HEK293 (cell line): Measurements from ENCODE around the gene SF3A1.
A peak's percentile ranks its signal among the peaks of the same experiment; 100 is the strongest.

Experiments
- CTCF ChIP-seq: fragments of 450-650 bp; formaldehyde crosslinking; IDR thresholded peaks from 2 replicates; pipeline ENCODE4 v1.5.1; 2016; ENCODE audit warnings: missing biosample characterization, missing genetic modification characterization
- GLI2 ChIP-seq: fragments of 450-650 bp; formaldehyde crosslinking; IDR thresholded peaks from 2 replicates; pipeline ENCODE4; 2017; ENCODE audit warnings: missing biosample characterization, missing genetic modification characterization, low read depth, borderline replicate concordance
- GLIS1 ChIP-seq: fragments of 450-650 bp; formaldehyde crosslinking; IDR thresholded peaks from 2 replicates; pipeline ENCODE4 v1.5.1; 2016; ENCODE audit warnings: missing biosample characterization, missing genetic modification characterization
- TSHZ1 ChIP-seq: fragments of 450-650 bp; formaldehyde crosslinking; IDR thresholded peaks from 2 replicates; pipeline ENCODE4 v1.5.1; 2016; ENCODE audit warnings: missing biosample characterization, missing genetic modification characterization, borderline replicate concordance
- WT1 ChIP-seq: fragments of 450-650 bp; formaldehyde crosslinking; IDR thresholded peaks from 2 replicates; pipeline ENCODE4 v1.5.1; 2016; ENCODE audit warnings: missing biosample characterization, missing genetic modification characterization
- YY2 ChIP-seq: fragments of 450-650 bp; formaldehyde crosslinking; IDR thresholded peaks from 2 replicates; pipeline ENCODE4 v1.5.1; 2016; ENCODE audit warnings: missing biosample characterization, missing genetic modification characterization
- ZFHX2 ChIP-seq: fragments of 450-650 bp; formaldehyde crosslinking; conservative IDR thresholded peaks from 2 replicates; pipeline ENCODE4 v1.5.1; 2016; ENCODE audit warnings: missing biosample characterization, missing genetic modification characterization
- ZNF132 ChIP-seq: fragments of 450-650 bp; formaldehyde crosslinking; IDR thresholded peaks from 2 replicates; pipeline ENCODE4 v1.5.1; 2017; ENCODE audit warnings: missing biosample characterization, missing genetic modification characterization, borderline replicate concordance
- ZNF146 ChIP-seq: fragments of 450-650 bp; formaldehyde crosslinking; IDR thresholded peaks from 2 replicates; pipeline ENCODE4 v1.5.1; 2016; ENCODE audit warnings: missing biosample characterization, missing genetic modification characterization
- ZNF16 ChIP-seq: fragments of 450-650 bp; formaldehyde crosslinking; IDR thresholded peaks from 2 replicates; pipeline ENCODE4 v1.5.1; 2016; ENCODE audit warnings: low read depth, missing biosample characterization, missing genetic modification characterization
- ZNF239 ChIP-seq: fragments of 450-650 bp; formaldehyde crosslinking; IDR thresholded peaks from 2 replicates; pipeline ENCODE4 v1.5.1; 2016; ENCODE audit warnings: missing biosample characterization, missing genetic modification characterization
- ZNF266 ChIP-seq: fragments of 450-650 bp; formaldehyde crosslinking; IDR thresholded peaks from 2 replicates; pipeline ENCODE4 v1.5.1; 2016; ENCODE audit warnings: missing biosample characterization, missing genetic modification characterization, low read depth
- ZNF280D ChIP-seq: fragments of 450-650 bp; formaldehyde crosslinking; IDR thresholded peaks from 2 replicates; pipeline ENCODE4 v1.5.1; 2016; ENCODE audit warnings: missing biosample characterization, missing genetic modification characterization
- ZNF324 ChIP-seq: fragments of 450-650 bp; formaldehyde crosslinking; IDR thresholded peaks from 2 replicates; pipeline ENCODE4 v1.5.1; 2016; ENCODE audit warnings: missing biosample characterization, missing genetic modification characterization
- ZNF354C ChIP-seq: fragments of 450-650 bp; formaldehyde crosslinking; IDR thresholded peaks from 2 replicates; pipeline ENCODE4 v1.5.1; 2016; ENCODE audit warnings: missing biosample characterization, missing genetic modification characterization, low read depth, borderline replicate concordance
- ZNF362 ChIP-seq: fragments of 450-650 bp; formaldehyde crosslinking; IDR thresholded peaks from 2 replicates; pipeline ENCODE4 v1.5.1; 2016; ENCODE audit warnings: missing biosample characterization, missing genetic modification characterization
- ZNF488 ChIP-seq: fragments of 450-650 bp; formaldehyde crosslinking; IDR thresholded peaks from 2 replicates; pipeline ENCODE4 v1.5.1; 2016; ENCODE audit warnings: missing biosample characterization, missing genetic modification characterization
- ZNF664 ChIP-seq: fragments of 450-650 bp; formaldehyde crosslinking; IDR thresholded peaks from 2 replicates; pipeline ENCODE4 v1.5.1; 2016; ENCODE audit warnings: missing biosample characterization, missing genetic modification characterization
- ZNF692 ChIP-seq: fragments of 450-650 bp; formaldehyde crosslinking; IDR thresholded peaks from 2 replicates; pipeline ENCODE4 v1.5.1; 2016; ENCODE audit warnings: missing biosample characterization, missing genetic modification characterization
- ZNF707 ChIP-seq: fragments of 450-650 bp; formaldehyde crosslinking; IDR thresholded peaks from 2 replicates; pipeline ENCODE4 v1.5.1; 2016; ENCODE audit warnings: missing biosample characterization, missing genetic modification characterization
- ZNF76 ChIP-seq: fragments of 450-650 bp; formaldehyde crosslinking; IDR thresholded peaks from 2 replicates; pipeline ENCODE4; 2016; ENCODE audit warnings: low read depth, missing biosample characterization, missing genetic modification characterization, borderline replicate concordance
- ZNF776 ChIP-seq: fragments of 450-650 bp; formaldehyde crosslinking; IDR thresholded peaks from 2 replicates; pipeline ENCODE4 v1.5.0; 2017; ENCODE audit warnings: missing biosample characterization, missing genetic modification characterization, borderline replicate concordance
- ZSCAN18 ChIP-seq: fragments of 450-650 bp; formaldehyde crosslinking; IDR thresholded peaks from 2 replicates; pipeline ENCODE4 v1.5.1; 2016; ENCODE audit warnings: missing biosample characterization, missing genetic modification characterization
- ZSCAN4 ChIP-seq: fragments of 450-650 bp; formaldehyde crosslinking; IDR thresholded peaks from 2 replicates; pipeline ENCODE4 v1.5.1; 2017; ENCODE audit warnings: missing biosample characterization, missing genetic modification characterization

The SF3A1 gene

GRCh38 chr22:30390974-30391691, 34.4 kb upstream of the SF3A1 start (continued):
- TF ChIP-seq ZNF146 (tag by site-specific recombination) (no peak), ZSCAN18 (tag by site-specific recombination) (no peak), YY2 (tag by site-specific recombination) (no peak), ZNF664 (tag by site-specific recombination) (no peak), CTCF (tag by site-specific recombination) (peak; percentile 53; the same call in 1 of the 2 replicates), ZNF16 (tag by site-specific recombination) (no peak), GLIS1 (tag by site-specific recombination) (no peak), ZNF692 (peak; percentile 91), ZNF707 (tag by site-specific recombination) (peak; percentile 99), ZSCAN4 (tag by site-specific recombination) (no peak), ZFHX2 (no peak), ZNF280D (tag by site-specific recombination) (peak; percentile 52; the same call in 1 of the 2 replicates), ZNF362 (tag by site-specific recombination) (no peak), ZNF239 (no peak), ZNF76 (tag by site-specific recombination) (no peak), ZNF776 (no peak), ZNF132 (tag by site-specific recombination) (no peak), GLI2 (tag by site-specific recombination) (no peak), WT1 (tag by site-specific recombination) (no peak), ZNF266 (no peak), ZNF324 (tag by site-specific recombination) (no peak), ZNF354C (tag by site-specific recombination) (no peak), ZNF488 (no peak), TSHZ1 (tag by site-specific recombination) (no peak)
